Stimulated activated naive CD8-positive, alpha-beta T cell treated with anti-CD3 and anti-CD28 coated beads, Interleukin-15, amount 100 ng/mL, for 72 hours (primary cell): ENCODE data around the gene UTP11.
"Not testable (repeated sequence)": the region's sequence is repeated elsewhere in the genome, so short reads cannot be mapped to it uniquely, and the experiment has no call there.

Experiments
- ATAC-seq: fragments of 150-1000 bp; cut with Tn5 transposase; 2 replicates; pipeline ENCODE4 v1.10.0; 2021; ENCODE audit warnings: mild to moderate bottlenecking, moderate library complexity
- DNase-seq, 2 donors: peaks; one replicate each; pipeline ENCODE4 v3.0.0; 2021 to 2022
- H3K27ac Mint-ChIP-seq, 2 donors: one replicate each; pipeline ENCODE4 v1.8.0; 2022; ENCODE audit warnings: mild to moderate bottlenecking in 2 of 2, mixed read lengths in 2 of 2, moderate library complexity in 2 of 2
- H3K27me3 Mint-ChIP-seq: one replicate; pipeline ENCODE4 v1.8.0; 2022; ENCODE audit warnings: mixed read lengths
- H3K4me1 Mint-ChIP-seq: one replicate; pipeline ENCODE4 v1.8.0; 2022; ENCODE audit warnings: mild to moderate bottlenecking, mixed read lengths
- H3K4me3 Mint-ChIP-seq, 2 donors: one replicate each; pipeline ENCODE4 v1.8.0; 2022; ENCODE audit warnings: mild to moderate bottlenecking in 2 of 2, mixed read lengths in 2 of 2, moderate library complexity in 1 of 2
- H3K9me3 Mint-ChIP-seq, 2 donors: one replicate each; pipeline ENCODE4 v1.8.0; 2022; ENCODE audit warnings: mixed read lengths in 2 of 2

UTP11 gene

DNA sequence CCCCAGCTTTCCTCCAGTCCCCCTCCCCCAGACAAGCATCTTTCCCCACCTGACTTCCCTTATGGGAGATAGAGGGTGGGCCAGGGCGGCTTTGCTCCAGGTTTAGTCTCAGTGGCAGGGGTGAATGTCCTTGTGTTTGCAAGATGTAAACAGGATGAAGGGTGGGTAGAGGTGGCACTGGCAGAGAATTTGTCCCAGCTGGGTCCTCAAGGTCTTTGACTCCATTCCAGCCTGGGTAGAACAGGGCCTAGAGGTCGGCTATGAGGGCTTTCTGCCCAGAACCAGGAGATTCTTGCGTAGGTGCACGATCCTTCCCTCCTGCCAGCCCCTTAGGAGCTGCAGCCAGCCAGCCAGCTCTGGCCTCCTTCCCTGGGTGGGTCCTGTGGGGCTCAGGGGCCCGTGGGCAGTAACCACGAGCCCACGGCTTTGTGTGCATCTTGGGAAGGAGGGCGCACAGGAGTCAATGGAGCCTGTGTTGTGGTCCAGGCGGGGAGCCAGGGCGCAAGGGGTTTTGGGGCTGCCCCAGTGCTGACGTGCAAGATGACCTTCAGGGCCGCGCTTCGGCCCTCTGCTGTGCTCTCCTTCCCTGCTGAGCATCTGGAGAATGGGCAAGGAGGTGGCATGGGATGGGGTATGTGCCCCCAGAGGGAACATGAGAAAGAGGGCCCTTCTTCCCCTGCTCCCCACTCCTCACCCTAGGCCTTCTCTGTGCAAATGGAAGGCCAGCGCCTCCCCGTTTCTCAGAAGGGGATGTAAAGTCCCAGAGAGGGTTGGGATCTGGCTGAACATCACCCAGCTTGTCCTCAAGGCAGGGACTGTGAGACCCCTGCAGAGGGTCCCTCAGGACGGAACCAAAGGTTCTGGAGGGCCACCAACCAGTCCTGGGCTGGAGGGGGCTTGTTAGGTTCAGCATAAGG lies 18.3 kb downstream of the UTP11 start:
- Mint-ChIP-seq H3K9me3 (no peaks in the 10 kb centered on the region), H3K4me1 (peaks cover 62% of the 10 kb centered on the region), H3K27me3 (no peaks in the 10 kb centered on the region), H3K4me3 (peak overlapping the region; percentile 74 to 75), H3K27ac (peak overlapping the region; percentile 67 to 85)
- DNase-seq, result no peak
- no peak for ATAC-seq

DNA sequence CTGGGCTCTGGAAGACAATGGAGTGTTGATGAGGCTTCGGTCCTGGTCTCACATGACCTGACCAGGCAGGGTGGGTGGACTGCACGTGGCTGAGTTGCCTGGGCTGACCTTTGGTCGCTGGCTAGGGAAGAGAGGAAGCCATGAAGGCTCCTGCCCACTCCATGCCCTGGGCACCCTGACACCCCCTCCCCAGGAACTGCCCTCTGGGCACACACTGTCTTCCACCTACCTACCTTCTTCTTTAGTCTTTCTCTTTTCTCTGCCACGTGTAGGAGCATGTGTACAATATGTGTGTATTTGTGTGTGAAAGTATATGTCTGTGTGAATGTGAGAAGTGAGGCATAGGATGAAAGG lies 19.0 kb downstream of the UTP11 start:
- H3K4me1 Mint-ChIP-seq, result peaks cover 55% of the 10 kb centered on the region

DNA sequence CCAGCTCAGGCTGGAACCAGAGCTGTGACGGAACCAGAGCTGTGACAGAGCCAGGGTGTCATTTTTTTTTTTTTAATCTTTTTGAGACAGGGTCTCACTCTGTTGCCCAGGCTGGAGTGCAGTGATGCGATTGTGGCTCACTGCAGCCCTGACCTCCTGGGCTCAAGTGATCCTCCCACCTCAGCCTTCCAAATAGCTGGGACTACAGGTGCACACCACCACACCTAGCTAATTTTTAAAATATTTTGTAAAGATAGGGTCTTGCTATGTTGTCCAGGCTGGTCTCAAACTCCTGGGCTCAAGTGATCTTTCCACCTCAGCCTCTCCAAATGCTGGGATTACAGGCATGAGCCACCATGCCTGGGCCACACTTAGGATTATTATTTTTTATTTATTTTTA lies 20.5 kb downstream of the UTP11 start:
- H3K4me1 Mint-ChIP-seq, result peaks cover 40% of the 10 kb centered on the region
- H3K4me3 Mint-ChIP-seq, ATAC-seq, H3K27me3 Mint-ChIP-seq, H3K27ac Mint-ChIP-seq, H3K9me3 Mint-ChIP-seq, DNase-seq: not testable (repeated sequence)

More for the DNA sequence above, 19.0 kb downstream of the UTP11 start:
- ATAC-seq (no peak), DNase-seq (no peak)
- Mint-ChIP-seq H3K4me3 (no peak overlapping the region), H3K27me3 (no peaks in the 10 kb centered on the region), H3K27ac (peak overlapping the region in 1 of 2 donors; percentile 31), H3K9me3 (no peaks in the 10 kb centered on the region)

DNA sequence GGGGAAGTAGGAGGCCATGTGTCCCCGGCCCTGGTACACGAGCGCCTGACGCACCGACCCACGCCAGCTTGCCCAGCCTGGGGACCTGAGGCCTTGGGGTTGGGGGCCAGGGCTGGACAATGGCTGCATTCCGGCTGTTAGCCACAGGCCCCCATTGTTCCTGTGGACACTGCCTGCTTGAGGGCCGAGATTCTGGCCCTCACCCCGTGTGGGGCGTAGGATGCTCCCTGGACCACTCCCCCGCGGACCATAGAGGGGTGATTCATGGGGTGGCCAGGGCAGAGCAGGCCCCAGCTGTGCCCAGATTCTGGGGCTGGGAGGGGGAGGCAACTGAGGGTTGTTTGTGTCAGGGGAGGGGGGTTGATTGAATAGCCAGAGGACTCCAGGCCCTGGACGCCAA lies 22.3 kb downstream of the UTP11 start:
- ATAC-seq, result no peak
- peaks cover 14% of the 10 kb centered on the region for H3K27me3 Mint-ChIP-seq

DNA sequence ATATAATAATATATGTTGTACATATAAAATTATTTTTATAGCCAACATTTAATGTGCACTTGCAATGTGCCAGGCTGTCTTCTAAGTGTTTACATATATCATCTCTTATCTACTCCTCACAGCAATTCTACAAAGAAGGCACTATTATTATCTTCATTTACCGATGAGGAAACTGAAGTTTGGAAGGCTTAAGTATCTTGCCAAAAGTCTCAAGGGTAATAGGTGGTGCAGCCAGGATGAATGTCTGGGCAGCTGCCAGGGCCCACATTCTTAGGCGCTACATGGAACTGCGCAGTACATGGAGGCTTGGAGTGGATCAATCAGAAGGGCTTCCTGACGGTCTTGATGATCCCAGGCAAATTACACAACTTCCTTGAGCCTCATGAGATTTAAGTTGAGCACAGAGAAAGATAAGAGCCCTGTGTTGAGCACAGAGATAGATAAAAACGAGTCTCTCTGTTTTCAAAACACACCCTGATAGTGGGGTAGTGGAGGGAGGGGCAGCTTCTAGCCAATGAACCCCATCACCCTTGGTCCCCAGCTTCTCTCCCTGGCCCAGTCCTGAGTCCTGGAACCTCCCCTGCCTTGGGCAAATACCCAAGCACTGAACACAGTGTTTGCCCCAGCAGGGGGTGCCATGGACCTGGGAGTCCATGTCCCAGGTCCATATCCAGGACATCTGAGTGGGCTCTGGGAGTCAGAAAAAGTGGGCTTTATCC lies 24.8 kb downstream of the UTP11 start:
- Mint-ChIP-seq H3K4me1 (no peaks in the 10 kb centered on the region), H3K27me3 (peaks cover 37% of the 10 kb centered on the region), H3K9me3 (no peaks in the 10 kb centered on the region), H3K27ac (no peak overlapping the region), H3K4me3 (no peak overlapping the region)
- ATAC-seq (no peak), DNase-seq (no peak)

More for the DNA sequence above, 22.3 kb downstream of the UTP11 start:
- Mint-ChIP-seq H3K27ac (peak overlapping the region in 1 of 2 donors; percentile 37), H3K4me3 (no peak overlapping the region), H3K9me3 (no peaks in the 10 kb centered on the region), H3K4me1 (peaks cover 22% of the 10 kb centered on the region)
- DNase-seq, result no peak

DNA sequence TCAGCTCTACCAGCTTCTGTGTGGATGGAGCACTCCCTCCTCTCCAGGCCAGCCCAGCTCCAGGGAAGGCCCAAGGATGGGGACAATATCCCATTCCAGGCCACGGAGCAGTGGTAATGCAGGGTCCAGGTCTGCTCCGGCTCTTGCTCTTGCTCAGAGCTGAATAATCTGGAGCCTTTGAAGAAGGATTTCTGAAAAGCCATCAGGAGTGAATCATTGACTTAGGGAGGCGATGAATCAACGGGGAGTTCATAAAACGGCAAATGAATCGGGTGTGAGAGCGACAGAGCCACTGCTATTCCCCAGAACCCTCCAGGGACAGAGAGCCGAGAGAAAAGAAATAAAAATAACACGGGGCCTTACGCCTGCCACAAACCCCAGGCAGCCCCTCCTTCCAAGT lies 26.3 kb downstream of the UTP11 start:
- DNase-seq (no peak), ATAC-seq (no peak)
- no peak overlapping the region for H3K4me3 Mint-ChIP-seq
- peaks cover 8% of the 10 kb centered on the region for H3K4me1 Mint-ChIP-seq
- no peak overlapping the region for H3K27ac Mint-ChIP-seq
- no peaks in the 10 kb centered on the region for H3K9me3 Mint-ChIP-seq
- H3K27me3 Mint-ChIP-seq, result peaks cover 52% of the 10 kb centered on the region

DNA sequence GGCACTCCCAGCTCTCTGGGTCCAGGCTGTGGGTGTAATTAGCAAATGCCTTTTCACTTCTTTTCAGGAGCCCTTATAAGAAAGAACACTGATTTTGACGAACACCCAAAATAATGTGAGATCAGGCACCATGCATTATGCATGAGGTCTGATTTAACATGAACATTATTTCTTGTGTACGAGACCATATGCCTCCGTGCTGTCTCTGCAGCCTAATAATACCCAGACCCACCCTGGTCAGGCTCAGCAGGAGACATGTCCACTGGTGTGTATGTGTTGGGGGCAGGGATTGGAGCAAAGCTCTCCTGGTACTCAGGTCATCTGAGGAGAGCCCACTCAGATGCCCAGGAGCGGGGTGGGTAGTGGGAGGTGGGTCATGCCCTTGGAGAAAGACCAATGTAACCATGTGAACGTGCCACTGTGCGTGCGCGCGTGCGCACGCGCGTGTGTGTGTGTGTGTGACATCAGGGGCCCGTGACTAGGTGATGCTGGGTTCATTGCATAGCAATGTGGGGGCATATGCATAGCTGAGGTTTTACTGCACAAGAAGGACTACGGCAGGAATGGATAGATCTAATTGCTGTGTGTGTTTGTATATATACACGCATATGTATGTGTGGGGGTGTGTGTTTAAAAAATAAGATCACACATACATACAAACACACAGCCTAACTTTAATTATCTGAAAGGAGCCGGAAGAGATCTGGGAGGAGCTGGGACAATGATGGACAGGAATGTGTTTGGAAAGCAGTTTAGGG lies 27.0 kb downstream of the UTP11 start:
- no peak for DNase-seq
- H3K4me3 Mint-ChIP-seq, result no peak overlapping the region
- H3K4me1 Mint-ChIP-seq, result peaks cover 14% of the 10 kb centered on the region
- no peaks in the 10 kb centered on the region for H3K9me3 Mint-ChIP-seq
- H3K27me3 Mint-ChIP-seq, result peaks cover 58% of the 10 kb centered on the region
- no peak for ATAC-seq
- H3K27ac Mint-ChIP-seq, result no peak overlapping the region

DNA sequence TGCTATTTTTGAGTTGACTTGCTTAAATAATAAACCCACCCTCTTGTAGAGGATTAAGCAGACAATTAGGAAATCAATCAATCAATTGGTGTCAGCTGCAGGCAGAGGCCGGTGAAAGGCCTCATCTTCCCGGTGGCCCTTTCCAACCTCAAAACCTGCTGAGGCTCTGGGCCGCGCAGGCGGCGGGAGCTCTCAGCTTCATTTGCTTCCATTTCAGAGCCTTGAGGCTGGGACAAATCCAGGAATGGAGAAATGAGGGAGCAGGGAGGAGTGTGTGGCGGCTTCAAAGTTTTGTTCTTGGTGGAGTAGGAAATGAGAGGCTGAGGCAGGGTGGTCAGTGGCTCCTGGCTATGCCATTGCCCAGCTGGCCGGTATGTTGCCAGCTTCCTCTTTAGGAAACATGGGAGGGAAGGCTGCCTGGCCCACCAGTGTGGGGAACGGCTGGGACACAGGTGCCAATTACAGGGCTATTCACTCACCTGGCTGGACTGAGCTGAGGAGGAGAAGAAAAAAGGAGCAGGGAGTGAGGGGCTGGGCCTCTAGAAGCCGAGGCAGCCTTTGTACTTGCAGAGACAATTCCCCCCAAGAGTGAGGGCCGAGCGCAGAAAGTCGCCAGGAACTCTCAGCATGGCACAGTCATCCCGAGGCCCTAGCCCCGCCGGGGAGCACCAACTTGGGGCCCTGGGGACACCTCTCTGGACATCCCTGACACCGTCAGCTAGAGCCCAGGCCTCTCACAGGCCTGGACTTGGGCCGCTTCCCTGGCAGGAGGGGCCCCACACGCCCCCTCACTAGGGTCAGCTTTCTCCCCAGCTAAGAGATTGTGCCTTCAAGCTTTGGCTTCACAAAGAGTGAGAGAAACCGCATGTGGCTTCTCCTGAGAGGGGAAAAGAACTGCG lies 29.7 kb downstream of the UTP11 start:
- Mint-ChIP-seq H3K4me3 (no peak overlapping the region), H3K9me3 (no peaks in the 10 kb centered on the region), H3K27me3 (peaks cover 66% of the 10 kb centered on the region), H3K27ac (peak overlapping the region in 1 of 2 donors; percentile 25), H3K4me1 (peaks cover 20% of the 10 kb centered on the region)
- DNase-seq, result no peak
- ATAC-seq, result no peak

DNA sequence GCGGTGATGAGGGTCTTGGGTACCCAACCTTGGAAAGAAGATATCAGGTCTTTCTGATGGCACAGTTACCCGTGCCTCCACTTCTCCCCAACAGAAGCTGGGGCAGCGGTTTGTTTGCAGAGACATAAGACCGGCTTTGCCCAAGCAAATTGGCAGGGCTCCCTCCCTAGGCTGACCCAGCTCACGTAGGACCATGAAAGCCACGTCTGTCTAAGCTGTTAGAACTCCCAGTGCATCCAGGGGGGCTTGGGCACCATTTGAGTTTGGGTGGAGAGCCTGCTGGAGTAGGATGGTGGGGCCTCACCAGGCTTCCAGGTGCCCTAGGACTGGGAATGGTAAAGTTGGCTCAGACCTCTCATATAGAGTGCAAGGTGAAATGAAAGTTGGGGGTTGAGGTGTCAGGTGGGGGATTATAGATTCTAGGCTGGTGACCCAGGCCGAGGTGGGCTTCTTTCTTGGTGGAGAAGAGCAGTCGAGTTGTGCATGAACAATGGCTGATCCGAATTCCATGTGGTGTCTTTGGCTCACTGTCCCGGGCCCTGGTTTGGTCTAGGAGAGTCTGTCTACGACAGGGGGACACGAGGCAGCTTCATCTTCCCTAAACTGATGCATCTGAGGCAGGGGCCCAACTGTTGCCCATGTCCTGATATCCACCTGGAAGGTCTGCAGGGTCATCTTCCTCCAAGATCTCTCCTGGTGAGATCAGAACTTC lies 30.7 kb downstream of the UTP11 start:
- H3K27me3 Mint-ChIP-seq, result peaks cover 76% of the 10 kb centered on the region
- H3K4me3 Mint-ChIP-seq, result peak overlapping the region in 1 of 2 donors; percentile 21
- ATAC-seq, result no peak
- H3K9me3 Mint-ChIP-seq, result no peaks in the 10 kb centered on the region
- DNase-seq, result no peak
- H3K27ac Mint-ChIP-seq, result no peak overlapping the region
- H3K4me1 Mint-ChIP-seq, result peaks cover 27% of the 10 kb centered on the region

DNA sequence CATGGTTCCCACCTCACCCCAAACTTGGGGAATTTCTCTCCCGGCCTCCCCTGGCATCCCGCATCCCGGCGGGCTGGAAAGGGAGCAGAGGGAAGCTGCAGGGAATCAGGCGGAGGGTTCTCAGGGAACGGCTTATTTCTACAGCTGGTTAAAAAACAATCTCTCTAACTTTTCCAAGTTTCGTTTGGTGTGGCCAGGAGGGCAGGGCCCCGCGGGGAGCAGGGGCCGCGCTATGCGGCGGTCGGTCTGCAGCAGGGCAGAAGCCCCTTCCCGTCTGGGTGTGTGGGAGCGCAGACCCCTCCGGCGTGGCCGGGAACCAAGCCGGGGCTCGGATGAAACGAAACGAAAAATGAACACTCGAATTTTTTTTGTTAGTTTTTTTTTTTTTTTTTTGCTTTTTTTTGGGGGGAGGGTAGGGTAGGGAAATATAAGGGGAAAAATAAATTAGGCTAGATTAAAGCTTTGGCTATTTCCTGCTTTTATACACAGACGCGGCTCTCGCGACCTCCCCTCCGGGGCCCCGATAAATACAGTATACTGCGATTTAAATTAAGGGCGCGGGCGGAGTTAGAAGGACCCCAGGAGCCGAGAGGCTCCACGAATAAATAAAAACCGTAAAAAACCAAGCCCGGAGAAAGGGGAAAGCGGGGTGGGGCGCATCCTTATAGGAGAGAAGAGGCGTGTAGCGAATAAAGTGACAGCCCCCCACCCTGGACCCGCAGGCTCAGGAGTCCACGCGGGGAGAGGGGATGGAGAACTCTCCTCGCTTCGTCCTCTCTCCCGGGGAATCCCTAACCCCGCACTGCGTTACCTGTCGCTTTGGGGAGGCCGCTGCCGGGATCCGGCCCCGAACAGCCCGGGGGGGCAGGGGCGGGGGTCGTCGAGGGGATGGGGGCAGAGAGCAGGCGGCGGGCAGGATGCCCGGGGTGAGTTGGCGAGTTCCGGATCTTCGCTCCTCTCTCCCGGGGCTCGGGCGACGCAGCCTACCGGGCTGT lies 32.0 kb downstream of the UTP11 start:
- DNase-seq (no peak), ATAC-seq (no peak)
- no peaks in the 10 kb centered on the region for H3K9me3 Mint-ChIP-seq
- peak overlapping the region; percentile 81 to 89 for H3K4me3 Mint-ChIP-seq
- peaks cover 74% of the 10 kb centered on the region for H3K27me3 Mint-ChIP-seq
- H3K4me1 Mint-ChIP-seq, result peaks cover 27% of the 10 kb centered on the region
- H3K27ac Mint-ChIP-seq, result peak overlapping the region; percentile 13 to 52

DNA sequence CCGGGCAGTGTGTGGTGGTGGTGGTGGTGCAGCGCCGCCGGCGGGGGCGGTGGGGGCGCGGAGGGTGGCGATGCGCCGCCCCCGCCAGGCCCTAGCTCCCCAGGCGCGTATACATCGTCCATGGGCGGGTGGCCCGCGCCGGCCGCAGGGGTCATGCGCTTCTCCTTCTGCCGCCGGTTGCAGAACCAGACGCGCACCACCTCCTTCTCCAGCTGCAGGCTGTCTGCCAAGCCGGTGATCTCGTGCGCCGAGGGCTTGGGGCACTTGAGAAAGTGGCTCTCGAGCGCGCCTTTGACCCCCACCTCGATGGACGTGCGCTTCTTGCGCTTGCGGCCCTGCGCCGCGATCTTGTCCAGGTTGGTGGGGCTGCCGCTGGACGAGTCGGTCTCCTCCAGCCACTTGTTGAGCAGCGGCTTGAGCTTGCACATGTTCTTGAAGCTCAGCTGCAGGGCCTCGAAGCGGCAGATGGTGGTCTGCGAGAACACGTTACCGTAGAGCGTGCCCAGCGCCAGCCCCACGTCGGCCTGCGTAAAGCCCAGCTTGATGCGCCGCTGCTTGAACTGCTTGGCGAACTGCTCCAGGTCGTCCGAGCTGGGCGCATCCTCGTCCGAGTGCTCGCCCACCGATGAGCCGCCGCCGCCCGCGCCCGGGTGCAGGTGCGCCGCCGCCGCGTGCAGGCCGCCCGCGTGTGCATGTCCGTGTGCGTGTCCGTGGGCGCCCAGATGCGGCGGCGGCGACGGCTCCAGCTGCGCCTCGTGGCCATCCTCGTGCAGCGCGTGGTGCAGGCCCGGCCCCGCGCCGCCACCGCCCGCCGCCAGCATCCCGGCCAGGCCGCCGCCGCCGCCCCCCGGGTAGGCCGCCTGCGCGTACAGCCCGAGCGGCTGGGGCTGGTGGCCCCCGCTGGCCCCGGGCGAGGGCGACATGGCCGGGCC lies 33.1 kb downstream of the UTP11 start:
- Mint-ChIP-seq H3K27ac (no peak overlapping the region), H3K9me3 (no peaks in the 10 kb centered on the region), H3K27me3 (peaks cover 63% of the 10 kb centered on the region), H3K4me1 (peaks cover 27% of the 10 kb centered on the region), H3K4me3 (peak overlapping the region in 1 of 2 donors; percentile 35)
- peak; percentile 8 for ATAC-seq
- no peak for DNase-seq

DNA sequence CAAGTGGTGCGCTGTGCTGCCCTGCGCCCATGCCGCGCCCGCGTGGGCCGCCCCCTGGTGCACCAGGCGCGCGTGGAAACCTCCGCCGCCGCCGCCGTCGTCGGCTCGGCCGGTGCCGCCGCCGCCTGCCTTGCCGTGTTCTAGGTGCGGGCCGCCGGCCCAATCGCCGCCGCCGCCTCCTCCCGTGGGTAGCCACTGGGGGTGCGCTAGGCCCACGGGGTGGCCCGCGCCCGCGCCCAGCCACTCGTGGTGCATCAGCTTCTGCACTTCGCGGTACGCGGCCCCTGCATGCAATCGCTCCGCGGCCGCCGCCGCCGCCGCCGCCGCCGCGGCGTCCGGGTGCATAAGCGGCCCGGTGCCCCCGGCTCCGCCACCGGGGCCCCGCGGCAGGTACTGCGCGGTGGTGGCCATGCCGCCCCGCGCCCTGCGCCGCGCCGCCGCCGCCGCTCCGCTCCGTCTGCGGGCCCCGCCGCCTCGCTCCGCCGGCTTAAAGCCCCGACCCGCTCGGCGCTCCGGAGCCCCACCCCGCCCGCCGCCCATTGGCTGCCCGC lies 33.9 kb downstream of the UTP11 start, which contains the start of gene POU3F1:
Gene POU3F1 (minus strand): TSS at position 461 of the 551 bp plus-strand sequence. CDS start 50 bp downstream, at position 411.
- Mint-ChIP-seq H3K27me3 (peaks cover 60% of the 10 kb centered on the region), H3K27ac (no peak within 1 kb of the TSS), H3K4me1 (peaks cover 27% of the 10 kb centered on the region), H3K9me3 (no peaks in the 10 kb centered on the region), H3K4me3 (peak within 1 kb of the TSS; percentile 79 to 81)
- ATAC-seq, result peak; percentile 23
- no peak for DNase-seq
